Effector memory CD4-positive, alpha-beta T cell (primary cell): ENCODE data around the gene CAMK2N2.
A peak's percentile ranks its signal among the peaks of the same experiment; 100 is the strongest.

Source experiments
- DNase-seq, 3 donors: peaks; one replicate each; pipeline ENCODE4 v3.0.0-alpha.2; 2020
- H3K27ac ChIP-seq: 2 replicates; pipeline ENCODE4 v1.7.0; 2013; ENCODE audit warnings: mild to moderate bottlenecking, low read length, moderate library complexity; ENCODE audit not compliant: insufficient read depth, poor library complexity, severe bottlenecking
- H3K27me3 ChIP-seq: replicated peaks from 2 replicates; pipeline ENCODE4 v1.7.0; 2013; ENCODE audit warnings: mild to moderate bottlenecking, low read length; ENCODE audit not compliant: insufficient read depth, control insufficient read depth, poor library complexity, severe bottlenecking
- H3K36me3 ChIP-seq: 2 replicates; pipeline ENCODE4 v1.7.0; 2013; ENCODE audit warnings: mild to moderate bottlenecking, low read length, moderate library complexity; ENCODE audit not compliant: control insufficient read depth, insufficient read depth
- H3K4me1 ChIP-seq: 2 replicates; pipeline ENCODE4 v1.7.0; 2013; ENCODE audit warnings: low read length, mild to moderate bottlenecking; ENCODE audit not compliant: control insufficient read depth, insufficient read depth, poor library complexity, severe bottlenecking
- H3K4me3 ChIP-seq: 2 replicates; pipeline ENCODE4 v1.7.0; 2013; ENCODE audit warnings: low read length, low read depth, mild to moderate bottlenecking; ENCODE audit not compliant: insufficient read depth, poor library complexity, severe bottlenecking
- H3K9me3 ChIP-seq: 2 replicates; pipeline ENCODE4 v1.7.0; 2013; ENCODE audit warnings: mild to moderate bottlenecking, low read length, moderate library complexity; ENCODE audit not compliant: control insufficient read depth
- total RNA-seq, 3 donors: gene quantifications; one replicate each; lab custom pipeline; 2026; lab: John Stamatoyannopoulos, UW

Gene CAMK2N2
- total RNA-seq: 0 to 0.26 (median 0.19) reads per million in 3 donors

DNA sequence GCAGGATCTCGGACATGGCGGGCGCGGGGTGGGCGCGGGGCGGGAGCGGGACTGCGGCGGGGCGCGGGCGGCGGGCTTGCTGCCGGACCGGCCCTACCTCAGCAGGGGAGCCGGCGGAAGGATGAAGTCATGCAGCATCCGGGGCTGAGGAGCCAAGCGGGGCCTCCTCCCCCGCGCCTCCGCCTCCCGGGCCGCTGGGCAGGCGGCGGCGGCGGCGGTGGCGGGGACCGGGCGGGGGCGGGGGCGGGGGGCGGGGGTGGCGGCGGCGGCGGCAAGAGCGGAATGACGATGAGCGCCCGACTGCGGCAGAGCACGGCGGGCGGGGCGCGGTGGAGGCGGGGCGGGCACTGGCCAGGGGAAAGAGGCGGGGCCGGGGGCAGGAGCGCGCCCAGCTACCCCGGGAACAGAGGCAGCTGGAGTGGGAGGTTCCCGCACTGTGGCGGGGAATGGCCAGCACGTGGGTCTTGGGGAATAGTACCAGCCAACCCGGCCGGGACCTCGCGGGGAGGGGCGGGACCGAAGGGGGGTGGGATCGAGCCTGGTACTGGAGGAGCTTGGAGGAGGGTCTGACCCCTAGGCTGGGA is at the start of gene CAMK2N2:
CAMK2N2 (minus strand) TSS at position 284 of the 584 bp plus-strand sequence; CDS start at position 16, 268 bp downstream.
- peaks cover 3% of the 10 kb centered on the region for H3K27me3 ChIP-seq
- H3K36me3 ChIP-seq: no peaks in the 10 kb centered on the region
- peak; percentile 53 to 65 (median 54) for DNase-seq
- no peaks in the 10 kb centered on the region for H3K9me3 ChIP-seq
- peaks cover 24% of the 10 kb centered on the region for H3K4me1 ChIP-seq
- H3K4me3 ChIP-seq: peak within 1 kb of the TSS; percentile 61
- peak within 1 kb of the TSS; percentile 7 for H3K27ac ChIP-seq

DNA sequence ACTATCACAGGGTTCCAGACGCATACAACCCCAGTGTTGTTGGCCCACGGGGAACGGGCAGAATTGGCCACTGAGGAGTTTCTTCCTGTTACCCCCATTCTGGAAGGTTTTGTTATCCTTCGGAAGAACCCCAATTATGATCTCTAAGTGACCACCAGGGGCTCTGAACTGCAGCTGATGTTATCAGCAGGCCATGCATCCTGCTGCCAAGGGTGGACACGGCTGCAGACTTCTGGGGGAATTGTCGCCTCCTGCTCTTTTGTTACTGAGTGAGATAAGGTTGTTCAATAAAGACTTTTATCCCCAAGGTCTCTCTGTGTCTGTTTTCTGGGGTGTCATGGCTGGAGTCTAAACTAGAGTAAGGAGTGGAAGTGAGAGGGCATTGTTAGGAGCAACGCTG is 47.4 kb upstream of the CAMK2N2 start:
- Histone ChIP-seq H3K27me3 (no peaks in the 10 kb centered on the region), H3K36me3 (peaks cover 50% of the 10 kb centered on the region), H3K4me1 (no peaks in the 10 kb centered on the region), H3K4me3 (no peak overlapping the region), H3K9me3 (no peaks in the 10 kb centered on the region), H3K27ac (no peak overlapping the region)
- DNase-seq: no peak

DNA sequence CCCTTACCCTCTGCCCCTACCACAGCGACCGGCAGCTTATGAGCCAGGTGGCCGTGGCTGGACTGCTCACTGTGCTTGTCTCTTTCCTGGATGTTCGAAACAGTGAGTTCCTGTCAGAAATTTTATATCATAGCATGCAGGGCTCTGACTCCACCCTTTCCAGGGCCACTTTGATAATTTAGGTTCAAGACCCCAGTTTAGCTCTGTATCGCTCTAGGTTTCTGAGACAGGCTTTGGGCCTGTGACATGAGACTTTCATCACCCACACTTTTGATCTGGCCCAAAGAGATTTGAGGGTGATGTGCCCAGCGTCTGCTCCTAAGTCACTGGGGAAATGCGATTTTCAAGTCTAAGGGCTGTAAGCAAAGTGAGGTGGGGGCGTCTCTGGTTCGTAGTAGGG is 46.6 kb upstream of the CAMK2N2 start:
- Histone ChIP-seq H3K4me1 (no peaks in the 10 kb centered on the region), H3K36me3 (peaks cover 59% of the 10 kb centered on the region), H3K4me3 (no peak overlapping the region), H3K27me3 (no peaks in the 10 kb centered on the region), H3K27ac (no peak overlapping the region), H3K9me3 (no peaks in the 10 kb centered on the region)
- DNase-seq: no peak

DNA sequence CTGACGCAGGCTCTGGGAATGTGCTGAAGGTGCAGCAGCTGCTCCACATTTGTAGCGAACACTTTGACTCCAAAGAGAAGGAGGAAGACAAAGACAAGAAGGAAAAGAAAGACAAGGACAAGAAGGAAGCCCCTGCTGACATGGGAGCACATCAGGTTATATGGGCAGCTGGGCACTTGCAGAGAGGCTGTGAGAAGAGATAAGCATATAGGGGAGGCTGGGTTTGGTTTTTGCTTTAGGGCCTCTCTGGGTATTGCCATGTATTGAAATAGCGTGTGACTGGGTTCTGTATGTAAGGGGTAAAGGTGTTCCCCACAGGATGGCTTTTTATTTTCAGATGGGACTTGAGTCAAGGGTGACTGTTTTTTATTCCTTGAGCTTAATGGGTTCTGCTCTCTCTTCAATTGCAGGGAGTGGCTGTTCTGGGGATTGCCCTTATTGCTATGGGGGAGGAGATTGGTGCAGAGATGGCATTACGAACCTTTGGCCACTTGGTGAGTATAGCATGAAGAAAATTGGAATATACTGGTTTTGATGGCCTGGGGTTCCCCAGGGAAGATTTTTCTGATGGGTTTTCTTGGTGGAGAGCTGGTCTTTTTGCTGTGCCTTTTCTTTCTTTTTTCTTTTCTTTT is 45.1 kb upstream of the CAMK2N2 start:
- Histone ChIP-seq H3K4me1 (no peaks in the 10 kb centered on the region), H3K9me3 (no peaks in the 10 kb centered on the region), H3K4me3 (no peak overlapping the region), H3K27ac (no peak overlapping the region), H3K27me3 (no peaks in the 10 kb centered on the region), H3K36me3 (peaks cover 73% of the 10 kb centered on the region)
- no peak for DNase-seq

DNA sequence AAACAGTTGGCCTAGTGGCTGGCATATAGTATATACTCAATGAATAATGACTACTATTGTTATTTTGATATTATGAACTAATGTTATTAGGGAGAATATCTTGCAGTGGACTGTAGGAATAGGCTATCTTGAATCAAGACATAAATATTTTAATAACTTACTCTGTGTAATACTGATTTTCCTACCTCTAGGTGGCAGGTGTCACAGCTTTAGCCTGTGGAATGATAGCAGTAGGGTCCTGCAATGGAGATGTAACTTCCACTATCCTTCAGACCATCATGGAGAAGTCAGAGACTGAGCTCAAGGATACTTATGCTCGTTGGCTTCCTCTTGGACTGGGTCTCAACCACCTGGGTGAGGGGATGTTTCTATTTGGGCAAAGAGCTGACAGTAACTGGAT is 44.2 kb upstream of the CAMK2N2 start:
- DNase-seq: no peak
- no peaks in the 10 kb centered on the region for H3K9me3 ChIP-seq
- no peaks in the 10 kb centered on the region for H3K4me1 ChIP-seq
- no peaks in the 10 kb centered on the region for H3K27me3 ChIP-seq
- H3K36me3 ChIP-seq: peaks cover 77% of the 10 kb centered on the region
- H3K27ac ChIP-seq: no peak overlapping the region
- H3K4me3 ChIP-seq: no peak overlapping the region

DNA sequence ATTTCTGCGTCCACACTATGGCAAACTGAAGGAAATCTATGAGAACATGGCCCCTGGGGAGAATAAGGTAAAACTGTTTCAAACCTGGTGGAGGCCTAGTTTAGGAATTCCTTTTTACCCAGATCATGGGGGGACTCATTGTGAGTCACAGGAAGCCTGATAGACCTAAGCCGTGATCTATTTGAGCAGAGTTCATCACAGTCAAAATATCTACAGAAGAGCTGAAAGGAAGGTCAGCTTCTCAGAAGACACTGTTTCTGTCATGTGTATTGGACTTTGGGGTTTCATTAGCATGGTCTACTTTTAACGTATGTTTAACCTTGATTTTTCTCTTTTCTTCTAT is 39.0 kb upstream of the CAMK2N2 start:
- H3K36me3 ChIP-seq: peaks cover 46% of the 10 kb centered on the region
- DNase-seq: no peak
- H3K9me3 ChIP-seq: no peaks in the 10 kb centered on the region
- no peak overlapping the region for H3K4me3 ChIP-seq
- H3K27ac ChIP-seq: no peak overlapping the region
- no peaks in the 10 kb centered on the region for H3K27me3 ChIP-seq
- peaks cover 6% of the 10 kb centered on the region for H3K4me1 ChIP-seq

DNA sequence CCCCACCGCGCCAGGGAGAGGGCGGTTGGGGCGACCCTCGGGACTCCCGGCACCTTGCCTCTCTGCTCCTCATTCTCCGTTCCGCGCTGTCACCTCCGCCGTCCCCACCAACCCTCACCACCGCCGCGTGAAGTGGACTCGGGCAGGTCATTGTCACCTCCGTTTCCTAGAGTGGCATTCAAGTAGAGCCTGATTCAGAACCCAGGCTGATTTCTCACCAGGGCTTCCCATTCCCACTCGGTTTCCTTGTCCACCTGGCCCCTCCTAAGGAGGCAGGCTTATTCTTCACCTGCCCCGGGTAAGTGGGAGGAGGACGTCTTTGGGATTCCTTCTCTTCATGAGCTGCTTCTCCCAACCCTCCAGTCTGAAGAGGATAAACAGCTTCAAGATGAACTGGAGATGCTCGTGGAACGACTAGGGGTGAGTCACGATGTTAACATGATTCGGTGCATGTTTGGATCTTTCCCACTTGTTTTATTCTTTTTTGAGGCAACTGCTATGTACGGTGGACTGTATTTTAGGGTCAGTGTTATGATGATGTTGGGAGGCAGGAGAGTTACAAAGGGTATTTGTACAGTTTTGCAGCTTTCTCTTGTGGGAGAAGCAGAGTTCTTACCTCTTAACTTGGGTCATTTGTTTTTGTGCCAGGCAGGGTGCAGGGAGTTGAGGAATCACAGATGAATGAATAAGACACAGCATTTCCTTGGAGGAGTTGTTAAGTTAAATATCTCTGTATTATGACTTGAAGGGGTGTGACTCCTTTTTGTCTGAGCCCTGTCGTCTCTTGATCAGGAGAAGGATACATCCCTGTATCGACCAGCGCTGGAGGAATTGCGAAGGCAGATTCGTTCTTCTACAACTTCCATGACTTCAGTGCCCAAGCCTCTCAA is 38.4 kb upstream of the CAMK2N2 start:
- Histone ChIP-seq H3K4me3 (peak overlapping the region; percentile 64), H3K36me3 (peaks cover 41% of the 10 kb centered on the region), H3K27me3 (no peaks in the 10 kb centered on the region), H3K4me1 (peaks cover 6% of the 10 kb centered on the region), H3K27ac (peak overlapping the region; percentile 61), H3K9me3 (no peaks in the 10 kb centered on the region)
- no peak for DNase-seq

DNA sequence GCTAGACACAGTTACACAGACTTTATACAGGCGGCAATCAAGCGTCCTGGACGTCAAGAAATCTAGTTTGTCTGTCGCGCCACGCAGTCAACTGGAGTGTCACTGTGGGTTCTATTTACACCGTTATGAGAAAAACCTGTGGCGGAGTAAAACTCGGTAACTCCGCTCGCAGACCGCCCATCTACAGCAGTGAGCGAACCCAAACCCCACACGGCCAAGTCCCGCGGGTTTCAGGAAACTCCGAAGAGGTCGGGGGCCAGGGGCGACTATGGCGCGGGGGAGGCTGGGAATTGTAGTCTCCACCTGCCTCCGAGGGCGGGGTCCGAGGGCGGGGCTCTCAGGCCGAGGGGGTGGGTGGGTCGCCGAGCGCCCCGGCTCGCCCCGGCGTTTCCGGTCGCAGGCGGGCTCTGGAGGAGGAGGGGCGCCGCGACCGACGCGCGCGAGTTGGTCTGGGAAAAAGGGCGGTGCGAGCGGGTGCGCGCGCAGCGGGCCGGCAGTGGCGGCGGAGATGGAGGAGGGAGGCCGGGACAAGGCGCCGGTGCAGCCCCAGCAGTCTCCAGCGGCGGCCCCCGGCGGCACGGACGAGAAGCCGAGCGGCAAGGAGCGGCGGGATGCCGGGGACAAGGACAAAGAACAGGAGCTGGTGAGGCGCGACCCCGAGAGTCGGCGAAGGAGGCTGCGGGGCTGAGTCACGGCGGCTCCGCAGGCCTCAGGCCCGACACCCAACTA is 37.6 kb upstream of the CAMK2N2 start, which contains the start of gene PSMD2:
PSMD2 (plus strand) TSS at position 483 of the 729 bp plus-strand sequence; CDS start at position 509, 26 bp downstream.
- H3K36me3 ChIP-seq: peaks cover 33% of the 10 kb centered on the region
- H3K9me3 ChIP-seq: no peaks in the 10 kb centered on the region
- peak within 1 kb of the TSS; percentile 64 for H3K4me3 ChIP-seq
- peak; percentile 96 to 97 (median 97) for DNase-seq
- H3K27me3 ChIP-seq: no peaks in the 10 kb centered on the region
- peak within 1 kb of the TSS; percentile 74 for H3K27ac ChIP-seq
- peaks cover 6% of the 10 kb centered on the region for H3K4me1 ChIP-seq

DNA sequence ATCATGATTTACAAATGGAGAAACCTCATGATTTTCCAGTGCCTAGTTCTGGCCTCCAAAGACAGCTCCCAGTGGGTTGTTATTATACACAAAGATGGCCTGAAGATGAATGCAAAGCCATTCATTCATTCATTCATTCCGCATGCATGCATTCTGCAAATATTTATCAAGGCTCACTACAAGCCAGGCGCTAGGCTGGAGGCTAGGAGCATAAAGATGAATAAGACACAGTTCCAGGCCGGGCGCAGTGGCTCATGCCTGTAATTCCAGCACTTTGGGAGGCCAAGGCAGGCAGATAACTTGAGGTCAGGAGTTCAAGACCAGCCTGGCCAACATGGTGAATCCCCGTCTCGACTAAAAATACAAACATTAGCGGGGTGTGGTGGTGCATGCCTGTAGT is 35.3 kb upstream of the CAMK2N2 start:
- no peak for DNase-seq
- H3K9me3 ChIP-seq: no peaks in the 10 kb centered on the region
- H3K27me3 ChIP-seq: no peaks in the 10 kb centered on the region

More for the DNA sequence above, 35.3 kb upstream of the CAMK2N2 start:
- peaks cover 10% of the 10 kb centered on the region for H3K36me3 ChIP-seq
- H3K27ac ChIP-seq: no peak overlapping the region
- H3K4me3 ChIP-seq: no peak overlapping the region
- peaks cover 6% of the 10 kb centered on the region for H3K4me1 ChIP-seq
